IMR-90 (cell line): ENCODE measurements around the gene COL9A3. TPM values are rescaled to one million over a fixed set of nuclear protein-coding genes. Genes with fewer than 3 reads are reported as not detected.

Source experiments
- ATAC-seq: fragments of 200-7000 bp; cut with Tn5 transposase; 2 replicates; pipeline ENCODE4 v1.9.1; 2020; ENCODE audit warnings: low read depth, mild to moderate bottlenecking, moderate library complexity
- BruUV-seq: library from RNA; stranded (reverse); fragments of 400-500 nt; replicated peaks from 2 replicates; lab custom pipeline; 2021; lab: Mats Ljungman, UMichigan
- CTCF ChIA-PET: fragments of 300-600 bp; formaldehyde crosslinking; extraction: SDS; loops from one replicate; lab custom pipeline; 2021; ENCODE audit warnings: antibody characterized with exemption; lab: Yijun Ruan, JAX
- POLR2A ChIA-PET: fragments of 300-600 bp; sonication (Branson Sonifier 250); formaldehyde crosslinking; loops from one replicate; lab custom pipeline; 2022; ENCODE audit warnings: antibody characterized with exemption; ENCODE audit not compliant: unreplicated experiment; lab: Charles Lee
- DNase-seq: peaks from one replicate; pipeline ENCODE4 v3.0.0; 2013
- H2AFZ ChIP-seq: replicated peaks from 2 replicates; pipeline ENCODE3; 2013; ENCODE audit warnings: low read length, mild to moderate bottlenecking; ENCODE audit not compliant: poor library complexity
- H2AK5ac ChIP-seq: 2 replicates; pipeline ENCODE4 v1.6.1; 2013; ENCODE audit warnings: low read depth, low read length, inconsistent platforms
- H2AK9ac ChIP-seq: replicated peaks from 2 replicates; pipeline ENCODE3; 2013; ENCODE audit warnings: mild to moderate bottlenecking, low read depth, low read length, moderate library complexity; ENCODE audit not compliant: poor library complexity
- H2BK120ac ChIP-seq: 2 replicates; pipeline ENCODE4 v1.6.1; 2013; ENCODE audit warnings: low read depth, low read length, inconsistent platforms
- H2BK15ac ChIP-seq: 3 replicates; pipeline ENCODE4 v1.6.1; 2013; ENCODE audit warnings: low read depth, low read length, inconsistent platforms
- H2BK20ac ChIP-seq: 2 replicates; pipeline ENCODE4 v1.6.1; 2013; ENCODE audit warnings: low read depth, mild to moderate bottlenecking, inconsistent platforms, low read length, moderate library complexity
- H2BK5ac ChIP-seq: 2 replicates; pipeline ENCODE4 v1.6.1; 2013; ENCODE audit warnings: mild to moderate bottlenecking, low read depth, low read length, inconsistent platforms; ENCODE audit not compliant: poor library complexity, severe bottlenecking
- H3K14ac ChIP-seq: replicated peaks from 2 replicates; pipeline ENCODE4 v1.6.1; 2013; ENCODE audit warnings: low read depth, low read length, inconsistent platforms
- H3K18ac ChIP-seq: 2 replicates; pipeline ENCODE4 v1.6.1; 2013; ENCODE audit warnings: low read depth, low read length, control low read depth
- H3K23ac ChIP-seq: 2 replicates; pipeline ENCODE4 v1.6.1; 2013; ENCODE audit warnings: low read depth, low read length, inconsistent platforms
- H3K27ac ChIP-seq: 2 replicates; pipeline ENCODE4 v1.5.1; 2013; ENCODE audit warnings: mild to moderate bottlenecking, control low read depth, low read length; ENCODE audit not compliant: insufficient read depth
- H3K27me3 ChIP-seq: 2 replicates; pipeline ENCODE4 v1.6.1; 2013; ENCODE audit warnings: low read length; ENCODE audit not compliant: control insufficient read depth, insufficient read depth
- H3K36me3 ChIP-seq: 2 replicates; pipeline ENCODE4 v1.6.1; 2013; ENCODE audit warnings: low read length, mixed read lengths; ENCODE audit not compliant: control insufficient read depth, insufficient read depth
- H3K4ac ChIP-seq: 2 replicates; pipeline ENCODE4 v1.6.1; 2013; ENCODE audit warnings: low read depth, low read length, inconsistent platforms
- H3K4me1 ChIP-seq: 2 replicates; pipeline ENCODE4 v1.6.1; 2013; ENCODE audit warnings: low read length, mixed read lengths; ENCODE audit not compliant: control insufficient read depth, insufficient read depth
- H3K4me2 ChIP-seq: 2 replicates; pipeline ENCODE4 v1.6.1; 2013; ENCODE audit warnings: low read depth, mild to moderate bottlenecking, control low read depth, low read length, moderate library complexity
- H3K4me3 ChIP-seq: 2 replicates; pipeline ENCODE4 v1.5.1; 2013; ENCODE audit warnings: low read depth, mild to moderate bottlenecking, control low read depth, low read length, moderate library complexity; ENCODE audit not compliant: insufficient read depth
- H3K56ac ChIP-seq: 2 replicates; pipeline ENCODE4 v1.6.1; 2013; ENCODE audit warnings: low read length, inconsistent platforms; ENCODE audit not compliant: insufficient read depth; ENCODE audit errors: extremely low read depth
- H3K79me1 ChIP-seq, 2 experiments: 2 replicates each; pipeline ENCODE4 v1.6.1; 2013; ENCODE audit warnings: low read length in 2 of 2, inconsistent platforms in 1 of 2, low read depth in 1 of 2
- H3K9ac ChIP-seq: 2 replicates; pipeline ENCODE4 v1.6.1; 2013; ENCODE audit warnings: low read depth, low read length, control low read depth
- H3K9me1 ChIP-seq: 2 replicates; pipeline ENCODE4 v1.6.1; 2013; ENCODE audit warnings: low read length, inconsistent platforms; ENCODE audit not compliant: insufficient read depth
- H3K9me3 ChIP-seq: 2 replicates; pipeline ENCODE4 v1.6.1; 2013; ENCODE audit warnings: low read length; ENCODE audit not compliant: control insufficient read depth, insufficient read depth
- H4K20me1 ChIP-seq: 2 replicates; pipeline ENCODE4 v1.6.1; 2013; ENCODE audit warnings: low read length, inconsistent platforms; ENCODE audit not compliant: insufficient read depth
- H4K5ac ChIP-seq: 2 replicates; pipeline ENCODE4 v1.6.1; 2013; ENCODE audit warnings: mild to moderate bottlenecking, low read depth, low read length, control low read depth
- H4K8ac ChIP-seq, 2 experiments: 2 replicates each; pipeline ENCODE4 v1.6.1; 2013; ENCODE audit warnings: low read depth in 2 of 2, low read length in 2 of 2, control low read depth in 1 of 2, inconsistent platforms in 1 of 2
- H4K91ac ChIP-seq: 2 replicates; pipeline ENCODE4 v1.6.1; 2013; ENCODE audit warnings: low read depth, low read length, inconsistent platforms; ENCODE audit not compliant: insufficient read depth
- BHLHE40 ChIP-seq: fragments of 150-350 bp; IDR thresholded peaks from 2 replicates; pipeline ENCODE4 v1.6.1; 2016; ENCODE audit warnings: mild to moderate bottlenecking, low read depth, low read length
- CEBPB ChIP-seq: IDR thresholded peaks from 2 replicates; pipeline ENCODE4 v1.6.1; 2012; ENCODE audit warnings: low read depth, low read length, improper control_type of control experiment
- CTCF ChIP-seq: conservative IDR thresholded peaks from 2 replicates; pipeline ENCODE4 v1.5.1; 2012; ENCODE audit warnings: mild to moderate bottlenecking, low read depth, low read length, improper control_type of control experiment
- ELK1 ChIP-seq: fragments of 150-350 bp; IDR thresholded peaks from 2 replicates; pipeline ENCODE4 v1.6.1; 2016; ENCODE audit warnings: low read depth, mild to moderate bottlenecking, low read length, moderate library complexity, borderline replicate concordance
- MXI1 ChIP-seq: IDR thresholded peaks from 2 replicates; pipeline ENCODE4 v1.6.1; 2012; ENCODE audit warnings: low read depth, mild to moderate bottlenecking, low read length, moderate library complexity, borderline replicate concordance
- NFE2L2 ChIP-seq: fragments of 150-350 bp; IDR thresholded peaks from 2 replicates; pipeline ENCODE4 v1.6.1; 2016; ENCODE audit warnings: low read depth, mild to moderate bottlenecking, low read length
- RAD21 ChIP-seq: IDR thresholded peaks from 2 replicates; pipeline ENCODE4 v1.6.1; 2012; ENCODE audit warnings: low read length, improper control_type of control experiment
- RCOR1 ChIP-seq: IDR thresholded peaks from 2 replicates; pipeline ENCODE4 v1.6.1; 2012; ENCODE audit warnings: mild to moderate bottlenecking, low read length, improper control_type of control experiment; ENCODE audit not compliant: insufficient replicate concordance
- WGBS, 2 experiments: methylation state at CpG; one replicate each; pipeline versions ENCODE4 v1.1.5 to v1.1.7; 2013; ENCODE audit warnings: missing lambda C conversion rate in 2 of 2; ENCODE audit not compliant: insufficient read length in 1 of 2; ENCODE audit errors: extremely low coverage in 2 of 2; 5-methylcytosine and 5-hydroxymethylcytosine counted together
- dilution Hi-C: fragments of 300-500 bp; cut with HindIII; formaldehyde crosslinking; loops from one replicate; pipeline ENCODE4 v1.14.3; 2018; ENCODE audit warnings: low sequenced_read_pairs; ENCODE audit not compliant: unreplicated experiment
- in situ Hi-C: fragments of 300-500 bp; cut with MboI; formaldehyde crosslinking; loops from 3 replicates; pipeline ENCODE4 v1.14.3; 2019; ENCODE audit warnings: low sequenced_read_pairs, inconsistent platforms, mixed read lengths
- intact Hi-C: fragments of 100-400 bp; cut with micrococcal nuclease; formaldehyde crosslinking; loops from 2 replicates; pipeline ENCODE4 v1.10.0; 2022
- polyA plus RNA-seq, 3 experiments: library from polyadenylated mRNA; depleted of rRNA; stranded (reverse); fragments of >200 nt; gene quantifications; 2 replicates each; pipeline ENCODE4 v1.2.3, GENCODE V29; 2012; ENCODE audit warnings: low replicate concordance in 1 of 3
- total RNA-seq: library from RNA; depleted of rRNA; stranded (reverse); fragments of >200 nt; gene quantifications from 2 replicates; pipeline ENCODE4 v1.2.3, GENCODE V29; 2012

Gene COL9A3
- total and polyA plus RNA-seq, 2 of the 4 experiments (the other 2 are of a cell fraction) = 0.36 to 1.4 TPM

GRCh38 chr20:62882426-62882825 lies 65.6 kb downstream of the COL9A3 start:
- ChIA-PET POLR2A (no interaction called here), CTCF (no interaction called here)
- Histone ChIP-seq H2AFZ (no peak overlapping the region), H3K14ac (no peak overlapping the region), H4K8ac (no peak overlapping the region), H3K36me3 (peaks cover 22% of the 10 kb centered on the region), H2BK20ac (no peak overlapping the region), H3K9me3 (no peaks in the 10 kb centered on the region), H3K9me1 (peaks cover 4% of the 10 kb centered on the region), H3K27ac (no peak overlapping the region), H2BK120ac (no peak overlapping the region), H3K4me2 (no peak overlapping the region), H3K4ac (no peak overlapping the region), H3K79me1 (peaks cover 0 to 11% of the 10 kb centered on the region in 2 experiments; a peak in 2 of 4 replicates), H3K4me1 (peaks cover 4% of the 10 kb centered on the region), H4K91ac (no peak overlapping the region), H3K56ac (no peak overlapping the region), H3K27me3 (no peaks in the 10 kb centered on the region), H3K23ac (no peak overlapping the region), H3K4me3 (no peak overlapping the region), H2BK5ac (no peak overlapping the region), H3K9ac (no peak overlapping the region), H3K18ac (no peak overlapping the region), H2BK15ac (no peak overlapping the region), H2AK9ac (no peak overlapping the region), H4K5ac (no peak overlapping the region), H4K20me1 (peaks cover 13% of the 10 kb centered on the region), H2AK5ac (no peak overlapping the region)
- ATAC-seq (no peak), DNase-seq (no peak)
- dilution Hi-C loops = no loop called here
- TF ChIP-seq RAD21 = no peak
- no peak for TF ChIP-seq MXI1
- TF ChIP-seq ELK1 = no peak
- no peak for TF ChIP-seq BHLHE40
- TF ChIP-seq NFE2L2 = no peak
- TF ChIP-seq CTCF = no peak
- no peak for TF ChIP-seq CEBPB
- TF ChIP-seq RCOR1 = no peak
- 83% methylated on average over 4 of the region's 15 CpGs; no CpG with 5 or more reads in 1 of the 2 experiments for WGBS, 2 experiments
- intact Hi-C loops = no loop called here
- in situ Hi-C loops = no loop called here
- no TSS peak for BruUV-seq
